Effector CD8-positive, alpha-beta T cell (primary cell): ENCODE data around the gene PGLYRP2.

Source experiments
- DNase-seq: peaks from one replicate; lab custom pipeline; 2025; lab: John Stamatoyannopoulos, UW

Gene PGLYRP2

GRCh38 chr19:15424692-15425272 is 54.5 kb downstream of the PGLYRP2 start:
- DNase-seq = no peak

DNA sequence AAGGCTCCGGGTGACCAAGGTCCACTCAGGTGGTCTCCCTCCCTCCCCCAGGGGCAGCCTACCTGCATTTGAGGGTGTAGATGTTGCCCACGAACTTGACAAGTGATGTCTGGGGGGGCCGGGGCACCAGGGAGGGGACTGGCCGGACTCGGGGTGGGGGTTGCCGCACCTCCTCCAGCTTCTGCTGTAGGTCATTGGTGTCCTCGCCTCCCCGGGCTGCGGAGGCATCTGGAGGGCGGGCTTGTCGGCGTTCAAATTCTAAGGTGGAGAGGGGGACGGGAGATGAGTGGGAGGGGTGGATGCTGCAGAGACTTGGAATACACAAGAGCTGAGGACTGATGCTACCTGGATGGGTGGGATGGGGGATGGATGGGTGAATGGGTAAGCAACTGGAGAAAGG is 55.2 kb downstream of the PGLYRP2 start:
- DNase-seq = no peak

DNA sequence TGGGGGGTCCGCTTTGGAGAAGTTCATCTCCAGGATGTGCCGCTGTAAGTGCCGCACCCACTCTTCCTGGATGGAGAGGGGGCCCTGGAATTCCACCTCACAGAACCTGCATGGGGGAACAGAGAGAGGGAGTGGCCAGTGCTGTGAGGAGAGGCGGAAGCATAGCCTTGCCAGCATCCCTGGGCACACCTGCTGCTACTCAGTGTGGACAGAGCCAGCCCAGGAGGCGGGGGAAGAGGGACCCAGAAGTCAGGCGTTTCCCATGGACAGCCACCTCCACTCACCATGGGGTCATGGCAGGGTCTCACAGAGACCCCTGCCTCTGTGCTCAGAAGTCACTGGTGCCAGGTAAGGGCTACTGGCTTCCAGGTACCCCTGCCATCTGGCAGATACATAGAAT is 56.2 kb downstream of the PGLYRP2 start:
- DNase-seq = no peak

DNA sequence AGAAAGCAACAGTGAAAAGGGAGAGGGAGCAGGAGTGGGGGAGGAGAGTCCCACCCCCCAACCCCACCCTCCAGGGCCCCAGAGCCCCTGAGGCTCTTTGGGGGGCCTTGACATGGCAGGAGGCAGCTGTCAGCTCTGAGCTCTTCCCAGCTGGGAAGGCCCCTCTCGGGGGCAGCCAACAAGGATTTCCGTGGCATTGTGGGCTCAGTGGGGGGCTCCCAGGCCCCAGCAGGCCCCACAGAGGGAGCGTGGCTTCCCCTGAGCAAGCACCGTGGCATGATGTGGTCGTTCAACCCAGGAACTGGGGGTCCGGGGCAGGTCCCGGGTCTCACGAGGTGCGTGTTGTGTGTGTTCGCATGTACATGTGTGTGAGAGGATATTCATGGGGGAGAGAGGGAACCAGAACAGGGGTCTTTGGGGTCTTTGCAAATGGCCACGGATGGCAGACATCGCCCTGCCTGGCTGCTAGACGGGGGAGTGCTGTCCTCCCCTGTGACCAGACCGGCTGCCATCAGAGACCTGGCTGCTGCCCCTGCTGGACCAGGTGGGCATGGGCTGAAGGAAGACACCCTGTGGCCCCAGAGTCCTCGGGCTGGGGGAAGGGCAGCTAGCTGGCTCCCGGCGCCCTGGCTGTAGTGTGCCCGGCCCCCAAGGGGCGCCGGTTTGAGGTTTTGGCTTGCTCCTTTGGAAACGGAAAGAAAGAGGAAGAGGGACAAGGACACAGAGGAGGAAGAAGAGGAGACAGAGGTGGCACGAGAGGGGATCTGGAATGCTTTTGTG is 56.8 kb downstream of the PGLYRP2 start:
- no peak for DNase-seq

DNA sequence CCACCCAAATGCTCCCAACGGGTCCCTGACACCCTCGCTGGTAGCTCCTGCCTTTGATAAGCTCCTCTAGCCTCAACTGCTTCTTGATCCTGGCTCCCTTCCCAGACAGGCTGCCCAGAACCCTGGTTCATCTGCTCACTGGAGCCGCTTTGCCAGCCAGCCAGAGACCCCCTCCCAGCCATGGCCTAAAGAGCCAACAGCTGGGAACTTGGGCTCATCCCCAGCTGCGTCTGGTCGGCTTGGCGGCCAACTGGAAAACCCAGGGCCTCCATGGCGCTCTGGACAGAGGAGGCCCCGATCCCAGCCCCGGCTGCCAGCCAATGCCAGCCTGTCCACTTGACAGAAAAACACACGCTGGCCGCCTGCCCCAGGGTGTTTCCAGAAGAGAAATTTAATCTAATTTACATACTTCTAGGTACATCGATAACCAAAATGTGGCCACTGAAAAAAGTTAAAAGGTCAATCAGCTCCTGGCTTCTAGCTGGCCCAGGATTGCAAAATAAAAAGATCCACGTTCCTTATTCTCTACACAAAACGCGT is 57.5 kb downstream of the PGLYRP2 start:
- no peak for DNase-seq

- no peak for DNase-seq
Measured at GRCh38 chr19:15421136-15421695, 58.1 kb downstream of the PGLYRP2 start.

- no peak for DNase-seq
Measured at GRCh38 chr19:15419413-15420025, 59.8 kb downstream of the PGLYRP2 start.
